Frontal cortex (tissue), 4 donors: Measurements from ENCODE around the gene CDK12. TPM values are rescaled to one million over a fixed set of nuclear protein-coding genes. Genes with fewer than 3 reads are reported as not detected.
"Not testable (repeated sequence)": the region's sequence is repeated elsewhere in the genome, so short reads cannot be mapped to it uniquely, and the experiment has no call there.

ENCODE experiments used
- DNase-seq, 2 donors: peaks; one replicate each; pipeline ENCODE4 v3.0.0; 2012; ENCODE audit warnings: low spot score in 2 of 2
- FAIRE-seq: peaks from 2 replicates; lab custom pipeline; 2012; peaks lifted over from hg19 to GRCh38; lab: Jason Lieb, UNC
- total RNA-seq: library from RNA; depleted of rRNA; stranded (reverse); fragments of >200 nt; gene quantifications from one replicate; pipeline ENCODE4 v1.2.3, GENCODE V29; 2014
- donor health status: control.
- donor health status: control.
- donor health status: control.

The CDK12 gene
- total RNA-seq, result 16.7 TPM

DNA sequence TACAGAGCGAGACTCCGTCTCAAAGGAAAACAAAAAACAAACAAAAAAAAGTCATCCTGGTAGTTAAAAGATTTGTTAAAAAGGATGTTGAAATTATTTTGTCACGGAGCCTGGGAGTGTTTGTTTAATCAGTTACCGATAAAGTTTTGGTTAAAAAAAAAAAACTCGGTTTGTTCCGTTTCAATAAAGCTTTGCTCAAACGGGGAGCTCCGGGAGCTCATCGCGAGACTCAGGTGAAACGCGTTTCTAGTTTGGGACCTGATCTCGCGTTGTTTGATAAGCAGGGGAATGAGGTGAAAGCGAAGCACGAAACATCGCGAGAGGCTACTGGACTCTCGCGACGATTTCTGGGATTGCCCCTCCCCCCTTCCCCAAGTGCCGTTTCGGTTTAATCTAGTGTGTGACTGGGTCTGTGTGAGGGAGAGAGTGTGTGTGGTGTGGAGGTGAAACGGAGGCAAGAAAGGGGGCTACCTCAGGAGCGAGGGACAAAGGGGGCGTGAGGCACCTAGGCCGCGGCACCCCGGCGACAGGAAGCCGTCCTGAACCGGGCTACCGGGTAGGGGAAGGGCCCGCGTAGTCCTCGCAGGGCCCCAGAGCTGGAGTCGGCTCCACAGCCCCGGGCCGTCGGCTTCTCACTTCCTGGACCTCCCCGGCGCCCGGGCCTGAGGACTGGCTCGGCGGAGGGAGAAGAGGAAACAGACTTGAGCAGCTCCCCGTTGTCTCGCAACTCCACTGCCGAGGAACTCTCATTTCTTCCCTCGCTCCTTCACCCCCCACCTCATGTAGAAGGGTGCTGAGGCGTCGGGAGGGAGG, at the start of gene CDK12:
Gene CDK12 (plus strand): TSS at position 374 of the 813 bp plus-strand sequence. CDS start 586 bp downstream, outside the sequence.
- FAIRE-seq (peak; percentile 63), DNase-seq (peak; percentile 85 to 98)

GRCh38 chr17:39416141-39416540, 45.1 kb upstream of the CDK12 start:
- FAIRE-seq (no peak), DNase-seq (no peak)

- DNase-seq (no peak), FAIRE-seq (no peak)
These were observed 31.7 kb upstream of the CDK12 start for GRCh38 chr17:39429600-39429999.

DNA sequence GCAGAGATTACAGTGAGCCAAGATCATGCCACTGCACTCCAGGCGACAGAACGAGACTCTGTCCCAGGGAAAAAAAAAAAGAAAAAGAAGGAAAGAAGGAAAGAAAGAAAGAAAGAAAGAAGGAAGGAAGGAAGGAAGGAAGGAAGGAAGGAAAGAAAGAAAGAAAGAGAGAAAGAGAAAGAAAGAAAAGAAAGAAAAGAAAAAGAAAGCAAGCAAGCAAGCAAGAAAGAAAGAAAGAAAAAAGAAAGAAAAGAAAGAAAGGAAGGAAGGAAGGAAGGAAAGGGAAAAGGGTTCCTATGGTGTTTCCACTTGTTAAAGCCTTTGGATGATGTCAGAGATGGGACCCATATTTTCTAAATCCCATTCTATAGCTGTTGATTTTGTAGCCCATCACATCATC, 21.4 kb upstream of the CDK12 start:
- not testable (repeated sequence) for FAIRE-seq

GRCh38 chr17:39443326-39443725, 18.0 kb upstream of the CDK12 start:
- no peak for FAIRE-seq

More for the DNA sequence above, 21.4 kb upstream of the CDK12 start:
- DNase-seq, result not testable (repeated sequence)

GRCh38 chr17:39447561-39447960, 13.7 kb upstream of the CDK12 start:
- no peak for FAIRE-seq
- no peak for DNase-seq

More at GRCh38 chr17:39443326-39443725, 18.0 kb upstream of the CDK12 start:
- no peak for DNase-seq

- FAIRE-seq (no peak), DNase-seq (no peak)
These were observed 11.2 kb upstream of the CDK12 start for GRCh38 chr17:39450051-39450450.

- DNase-seq, result peak; percentile 64 to 96
- FAIRE-seq, result no peak
These were observed 10.3 kb upstream of the CDK12 start, which contains the start of gene MED1 for GRCh38 chr17:39450847-39451581. Gene MED1, minus strand, starts transcription at chr17:39451263. Its CDS starts 201 bp downstream, at chr17:39451062.

DNA sequence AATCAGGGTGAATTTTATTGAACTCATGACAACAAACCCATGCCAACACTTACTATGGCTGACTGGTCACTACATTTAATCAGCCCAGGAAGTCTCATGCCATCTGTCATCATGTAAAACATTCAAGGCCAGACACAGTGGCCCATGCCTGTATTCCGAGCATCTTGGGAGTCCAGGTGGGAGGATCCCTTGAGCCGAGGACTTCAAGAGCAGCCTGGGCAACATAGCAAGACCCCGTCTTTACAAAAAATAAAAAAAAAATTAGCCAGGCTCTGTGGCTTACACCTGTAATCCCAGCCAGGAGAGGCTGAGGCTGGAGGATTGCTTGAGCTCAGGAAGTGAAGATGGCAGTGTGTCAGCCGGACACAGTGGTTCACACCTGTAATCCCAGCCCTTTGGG, 5.4 kb upstream of the CDK12 start:
- DNase-seq (no peak), FAIRE-seq (no peak)

DNA sequence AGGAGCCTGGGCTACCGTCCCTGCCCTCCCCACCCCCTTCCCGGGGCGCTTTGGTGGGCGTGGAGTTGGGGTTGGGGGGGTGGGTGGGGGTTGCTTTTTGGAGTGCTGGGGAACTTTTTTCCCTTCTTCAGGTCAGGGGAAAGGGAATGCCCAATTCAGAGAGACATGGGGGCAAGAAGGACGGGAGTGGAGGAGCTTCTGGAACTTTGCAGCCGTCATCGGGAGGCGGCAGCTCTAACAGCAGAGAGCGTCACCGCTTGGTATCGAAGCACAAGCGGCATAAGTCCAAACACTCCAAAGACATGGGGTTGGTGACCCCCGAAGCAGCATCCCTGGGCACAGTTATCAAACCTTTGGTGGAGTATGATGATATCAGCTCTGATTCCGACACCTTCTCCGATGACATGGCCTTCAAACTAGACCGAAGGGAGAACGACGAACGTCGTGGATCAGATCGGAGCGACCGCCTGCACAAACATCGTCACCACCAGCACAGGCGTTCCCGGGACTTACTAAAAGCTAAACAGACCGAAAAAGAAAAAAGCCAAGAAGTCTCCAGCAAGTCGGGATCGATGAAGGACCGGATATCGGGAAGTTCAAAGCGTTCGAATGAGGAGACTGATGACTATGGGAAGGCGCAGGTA, 762 bp downstream of the CDK12 start:
- DNase-seq (peak in 1 of 2 donors; percentile 17), FAIRE-seq (no peak)

DNA sequence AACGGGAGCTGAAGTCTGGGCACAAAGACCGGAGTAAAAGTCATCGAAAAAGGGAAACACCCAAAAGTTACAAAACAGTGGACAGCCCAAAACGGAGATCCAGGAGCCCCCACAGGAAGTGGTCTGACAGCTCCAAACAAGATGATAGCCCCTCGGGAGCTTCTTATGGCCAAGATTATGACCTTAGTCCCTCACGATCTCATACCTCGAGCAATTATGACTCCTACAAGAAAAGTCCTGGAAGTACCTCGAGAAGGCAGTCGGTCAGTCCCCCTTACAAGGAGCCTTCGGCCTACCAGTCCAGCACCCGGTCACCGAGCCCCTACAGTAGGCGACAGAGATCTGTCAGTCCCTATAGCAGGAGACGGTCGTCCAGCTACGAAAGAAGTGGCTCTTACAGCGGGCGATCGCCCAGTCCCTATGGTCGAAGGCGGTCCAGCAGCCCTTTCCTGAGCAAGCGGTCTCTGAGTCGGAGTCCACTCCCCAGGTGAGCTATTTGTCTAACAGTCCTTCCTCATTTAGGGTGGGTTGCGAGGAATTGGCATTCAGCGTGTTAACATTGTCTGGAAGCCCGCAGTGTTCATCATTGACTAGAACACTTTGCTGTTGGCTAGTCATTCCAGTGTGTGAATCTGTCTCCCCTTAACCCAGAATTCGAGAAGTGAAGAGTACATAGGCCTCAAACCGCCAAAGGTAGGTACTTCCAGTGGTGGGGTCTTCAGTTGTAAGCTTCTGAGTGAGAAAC, 1.5 kb downstream of the CDK12 start:
- DNase-seq, result no peak

GRCh38 chr17:39464639-39465181, 3.4 kb downstream of the CDK12 start:
- DNase-seq, FAIRE-seq: not testable (repeated sequence)

More for the DNA sequence above, 1.5 kb downstream of the CDK12 start:
- FAIRE-seq, result no peak

DNA sequence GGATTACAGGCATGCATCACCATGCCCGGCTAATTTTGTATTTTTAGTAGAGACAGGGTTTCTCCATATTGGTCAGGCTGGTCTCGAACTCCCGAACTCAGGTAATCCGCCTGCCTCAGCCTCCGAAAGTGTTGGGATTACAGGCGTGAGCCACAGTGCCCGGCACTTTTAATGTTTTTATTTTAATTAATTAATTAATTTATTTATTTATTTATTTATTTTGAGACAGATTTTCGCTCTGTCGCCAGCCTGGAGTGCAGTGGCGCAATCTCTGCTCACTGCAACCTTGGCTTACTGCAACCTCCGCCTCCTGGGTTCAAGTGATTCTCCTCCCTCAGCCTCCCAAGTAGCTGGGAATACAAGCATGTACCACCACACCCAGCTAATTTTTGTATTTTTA, 7.3 kb downstream of the CDK12 start:
- not testable (repeated sequence) for DNase-seq, FAIRE-seq

DNA sequence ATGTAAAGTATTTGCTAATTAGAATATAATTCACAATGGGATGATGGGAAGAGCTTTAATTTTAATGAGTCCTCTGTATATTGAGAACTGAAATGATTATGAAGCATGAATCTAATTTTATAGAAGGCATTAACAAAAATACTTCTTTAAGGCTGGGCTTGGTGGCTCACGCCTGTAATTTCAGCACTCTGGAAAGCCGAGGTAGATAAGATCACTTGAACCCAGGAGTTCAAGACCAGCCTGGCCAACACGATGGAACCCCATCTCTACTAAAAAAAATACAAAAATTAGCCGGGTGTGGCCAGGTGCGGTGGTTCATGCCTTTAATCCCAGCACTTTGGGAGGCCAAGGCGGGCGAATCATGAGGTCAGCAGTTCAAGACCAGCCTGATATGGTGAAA, 12.0 kb downstream of the CDK12 start:
- FAIRE-seq (no peak), DNase-seq (no peak)

DNA sequence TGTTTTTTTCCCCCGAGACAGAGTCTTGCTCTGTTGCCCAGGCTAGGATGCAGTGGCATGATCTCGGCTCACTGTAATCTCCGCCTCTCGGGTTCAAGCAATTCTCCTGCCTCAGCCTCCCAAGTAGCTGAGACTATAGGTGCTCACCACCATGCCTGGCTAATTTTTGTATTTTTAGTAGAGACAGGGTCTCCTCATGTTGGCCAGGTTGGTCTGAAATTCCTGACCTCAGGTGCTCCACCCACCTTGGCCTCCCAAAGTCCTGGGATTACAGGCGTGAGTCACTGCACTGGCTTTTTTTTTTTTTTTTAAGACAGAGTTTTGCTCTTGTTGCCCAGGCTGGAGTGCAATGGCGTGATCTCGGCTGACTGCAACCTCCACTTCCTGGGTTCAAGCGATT, 18.3 kb downstream of the CDK12 start:
- not testable (repeated sequence) for DNase-seq

GRCh38 chr17:39483506-39483905, 22.2 kb downstream of the CDK12 start:
- FAIRE-seq (no peak), DNase-seq (no peak)

More for the DNA sequence above, 18.3 kb downstream of the CDK12 start:
- not testable (repeated sequence) for FAIRE-seq

GRCh38 chr17:39484178-39484577, 22.9 kb downstream of the CDK12 start:
- FAIRE-seq (no peak), DNase-seq (no peak)

GRCh38 chr17:39485555-39485954, 24.3 kb downstream of the CDK12 start:
- DNase-seq, result no peak

GRCh38 chr17:39486242-39486641, 25.0 kb downstream of the CDK12 start:
- no peak for FAIRE-seq

More at GRCh38 chr17:39485555-39485954, 24.3 kb downstream of the CDK12 start:
- FAIRE-seq, result no peak

More at GRCh38 chr17:39486242-39486641, 25.0 kb downstream of the CDK12 start:
- DNase-seq, result no peak
